Effector CD8-positive, alpha-beta T cell (primary cell): ENCODE results near the gene CDH15.
"Not testable (repeated sequence)": the region's sequence is repeated elsewhere in the genome, so short reads cannot be mapped to it uniquely, and the experiment has no call there.

Experiments used
- DNase-seq: peaks from one replicate; lab custom pipeline; 2025; lab: John Stamatoyannopoulos, UW

Gene CDH15

GRCh38 chr16:89172528-89173173 lies 1.1 kb downstream of the CDH15 start:
- DNase-seq = no peak

GRCh38 chr16:89173174-89173921 lies 1.8 kb downstream of the CDH15 start:
- DNase-seq = no peak

GRCh38 chr16:89174055-89174827 lies 2.7 kb downstream of the CDH15 start:
- no peak for DNase-seq

- DNase-seq = no peak
Observed at GRCh38 chr16:89174877-89175276, 3.3 kb downstream of the CDH15 start.

- no peak for DNase-seq
Observed at GRCh38 chr16:89175280-89176146, 4.0 kb downstream of the CDH15 start.

- DNase-seq = no peak
Observed at GRCh38 chr16:89176147-89176690, 4.7 kb downstream of the CDH15 start.

- no peak for DNase-seq
Observed at GRCh38 chr16:89176717-89177116, 5.2 kb downstream of the CDH15 start.

- DNase-seq = no peak
Observed at GRCh38 chr16:89177501-89177900, 6.0 kb downstream of the CDH15 start.

GRCh38 chr16:89178453-89179147 lies 7.1 kb downstream of the CDH15 start:
- no peak for DNase-seq

GRCh38 chr16:89179148-89179484 lies 7.6 kb downstream of the CDH15 start:
- DNase-seq = no peak

GRCh38 chr16:89179656-89180315 lies 8.2 kb downstream of the CDH15 start:
- DNase-seq = no peak

- no peak for DNase-seq
Observed at GRCh38 chr16:89183463-89183862, 11.9 kb downstream of the CDH15 start.

- DNase-seq = no peak
Observed at GRCh38 chr16:89183975-89184676, 12.6 kb downstream of the CDH15 start.

- DNase-seq = no peak
Observed at GRCh38 chr16:89184677-89184932, 13.1 kb downstream of the CDH15 start.

GRCh38 chr16:89184933-89185794 lies 13.6 kb downstream of the CDH15 start:
- DNase-seq = no peak

- DNase-seq = not testable (repeated sequence)
Observed at GRCh38 chr16:89185887-89186592, 14.5 kb downstream of the CDH15 start.

GRCh38 chr16:89186593-89187031 lies 15.1 kb downstream of the CDH15 start:
- not testable (repeated sequence) for DNase-seq

GRCh38 chr16:89187032-89187769 lies 15.7 kb downstream of the CDH15 start:
- DNase-seq = no peak
